Neuronal stem cell (in vitro differentiated cells): ENCODE measurements around the gene SLC38A1.

Experiments used
- DNase-seq: peaks from one replicate; pipeline ENCODE4 v3.0.0-alpha.2; 2013; ENCODE audit warnings: low spot score
- H2AFZ ChIP-seq: one replicate; pipeline ENCODE4 v1.6.1; 2013; ENCODE audit warnings: mild to moderate bottlenecking, low read length, inconsistent platforms
- H2AK5ac ChIP-seq: 2 replicates; pipeline ENCODE4 v1.6.1; 2013; ENCODE audit warnings: low read depth, mild to moderate bottlenecking, inconsistent platforms, low read length, moderate library complexity, mixed read lengths
- H2BK120ac ChIP-seq: 2 replicates; pipeline ENCODE4 v1.6.1; 2013; ENCODE audit warnings: low read depth, mild to moderate bottlenecking, inconsistent platforms, low read length, moderate library complexity, mixed read lengths
- H2BK12ac ChIP-seq: one replicate; pipeline ENCODE4 v1.6.1; 2013; ENCODE audit warnings: low read length, inconsistent platforms
- H2BK15ac ChIP-seq: 2 replicates; pipeline ENCODE4 v1.6.1; 2013; ENCODE audit warnings: mild to moderate bottlenecking, low read length, inconsistent platforms, mixed read lengths
- H2BK5ac ChIP-seq: one replicate; pipeline ENCODE4 v1.6.1; 2013; ENCODE audit warnings: inconsistent platforms, mild to moderate bottlenecking, low read length, moderate library complexity
- H3K14ac ChIP-seq: one replicate; pipeline ENCODE4 v1.6.1; 2013; ENCODE audit warnings: low read length, inconsistent platforms
- H3K18ac ChIP-seq: 2 replicates; pipeline ENCODE4 v1.6.1; 2013; ENCODE audit warnings: low read length, inconsistent platforms
- H3K23ac ChIP-seq: 2 replicates; pipeline ENCODE4 v1.6.1; 2013; ENCODE audit warnings: low read depth, mild to moderate bottlenecking, mixed read lengths, low read length, inconsistent platforms; ENCODE audit not compliant: poor library complexity
- H3K27ac ChIP-seq: replicated peaks from 3 replicates; pipeline ENCODE4 v1.5.1; 2013; ENCODE audit warnings: low read length, inconsistent platforms
- H3K27me3 ChIP-seq, 3 experiments: 2 replicates each; pipeline ENCODE4 v1.6.1; 2013; ENCODE audit warnings: low read length in 3 of 3, mild to moderate bottlenecking in 2 of 3, inconsistent platforms in 1 of 3, low read depth in 1 of 3, mixed read lengths in 1 of 3, moderate library complexity in 1 of 3; ENCODE audit not compliant: control insufficient read depth in 3 of 3, insufficient read depth in 3 of 3
- H3K36me3 ChIP-seq, 2 donors: replicated peaks in 1 of 2; 2 replicates each; pipeline ENCODE4 v1.6.1; 2013; ENCODE audit warnings: low read length in 2 of 2; ENCODE audit not compliant: control insufficient read depth in 2 of 2, insufficient read depth in 2 of 2
- H3K4ac ChIP-seq: 2 replicates; pipeline ENCODE4 v1.6.1; 2013; ENCODE audit warnings: inconsistent platforms, mild to moderate bottlenecking, low read length, moderate library complexity
- H3K4me1 ChIP-seq, 2 donors: 1 replicate in 1 of 2; 2 replicates in 1 of 2; pipeline ENCODE4 v1.6.1; 2013; ENCODE audit warnings: low read length in 2 of 2, low read depth in 1 of 2; ENCODE audit not compliant: control insufficient read depth in 2 of 2, insufficient read depth in 1 of 2
- H3K4me2 ChIP-seq: one replicate; pipeline ENCODE4 v1.6.1; 2013; ENCODE audit warnings: mild to moderate bottlenecking, low read length, inconsistent platforms; ENCODE audit not compliant: insufficient read depth, poor library complexity, severe bottlenecking
- H3K4me3 ChIP-seq, 2 donors: 2 replicates each; pipeline ENCODE4 v1.5.1; 2013; ENCODE audit warnings: low read length in 2 of 2, mild to moderate bottlenecking in 2 of 2, inconsistent platforms in 1 of 2, moderate library complexity in 1 of 2
- H3K79me1 ChIP-seq: one replicate; pipeline ENCODE4 v1.6.1; 2013; ENCODE audit warnings: low read depth, mild to moderate bottlenecking, inconsistent platforms, low read length, moderate library complexity
- H3K9ac ChIP-seq: one replicate; pipeline ENCODE4 v1.6.1; 2013; ENCODE audit warnings: mild to moderate bottlenecking, low read depth, low read length, inconsistent platforms; ENCODE audit not compliant: poor library complexity
- H3K9me3 ChIP-seq, 2 donors: replicated peaks in 1 of 2; 2 replicates each; pipeline versions ENCODE3 to v1.6.1; 2013; ENCODE audit warnings: low read length in 2 of 2, mild to moderate bottlenecking in 2 of 2, inconsistent platforms in 1 of 2, low read depth in 1 of 2, mixed read lengths in 1 of 2, moderate library complexity in 1 of 2; ENCODE audit not compliant: control insufficient read depth in 2 of 2, insufficient read depth in 1 of 2
- H4K8ac ChIP-seq: one replicate; pipeline ENCODE4 v1.6.1; 2013; ENCODE audit warnings: low read depth, mild to moderate bottlenecking, inconsistent platforms, low read length, moderate library complexity
- H4K91ac ChIP-seq: one replicate; pipeline ENCODE4 v1.6.1; 2013; ENCODE audit warnings: low read length, low read depth, mild to moderate bottlenecking, inconsistent platforms; ENCODE audit not compliant: poor library complexity
- WGBS, 2 donors: extraction: QIAGEN DNeasy Blood & Tissue Kit; methylation state at CpG; one replicate each; pipeline ENCODE4 v1.1.7; 2013; ENCODE audit warnings: missing lambda C conversion rate in 2 of 2, mixed read lengths in 1 of 2; ENCODE audit not compliant: insufficient read length in 2 of 2, insufficient replicate concordance in 1 of 2; ENCODE audit errors: extremely low coverage in 2 of 2; 5-methylcytosine and 5-hydroxymethylcytosine counted together

SLC38A1 gene

GRCh38 chr12:46174919-46175318, 93.9 kb downstream of the SLC38A1 start:
- H2AFZ ChIP-seq: peak overlapping the region; percentile 42
- H3K18ac ChIP-seq: no peak overlapping the region
- H3K4me1 ChIP-seq: peaks cover 0 to 4% of the 10 kb centered on the region in 2 donors
- no CpG with 5 or more reads among the region's 8 CpGs for WGBS, 2 donors
- no peak overlapping the region for H3K14ac ChIP-seq
- no peak overlapping the region for H2BK120ac ChIP-seq
- no peaks in the 10 kb centered on the region for H3K36me3 ChIP-seq
- H4K8ac ChIP-seq: no peak overlapping the region
- no peak overlapping the region for H3K9ac ChIP-seq
- no peaks in the 10 kb centered on the region for H3K27me3 ChIP-seq
- no peak overlapping the region for H3K4ac ChIP-seq
- H3K79me1 ChIP-seq: no peaks in the 10 kb centered on the region
- no peaks in the 10 kb centered on the region for H3K9me3 ChIP-seq
- no peak overlapping the region for H3K4me2 ChIP-seq
- DNase-seq: no peak
- no peak overlapping the region for H3K27ac ChIP-seq
- H2BK12ac ChIP-seq: no peak overlapping the region
- H2AK5ac ChIP-seq: no peak overlapping the region
- H3K23ac ChIP-seq: peak overlapping the region; percentile 12
- H3K4me3 ChIP-seq: no peak overlapping the region
- H2BK5ac ChIP-seq: no peak overlapping the region
- no peak overlapping the region for H2BK15ac ChIP-seq
- H4K91ac ChIP-seq: no peak overlapping the region

- Histone ChIP-seq H3K14ac (no peak overlapping the region), H3K27me3 (no peaks in the 10 kb centered on the region), H3K9ac (no peak overlapping the region), H3K4ac (no peak overlapping the region), H3K4me2 (no peak overlapping the region), H2AFZ (no peak overlapping the region), H3K36me3 (no peaks in the 10 kb centered on the region), H2BK12ac (no peak overlapping the region), H2BK15ac (no peak overlapping the region), H3K27ac (no peak overlapping the region), H4K8ac (no peak overlapping the region), H3K18ac (no peak overlapping the region), H2AK5ac (no peak overlapping the region), H3K9me3 (no peaks in the 10 kb centered on the region), H2BK5ac (no peak overlapping the region), H3K4me1 (peaks cover 0 to 5% of the 10 kb centered on the region in 2 donors), H3K79me1 (no peaks in the 10 kb centered on the region), H4K91ac (no peak overlapping the region), H3K23ac (no peak overlapping the region), H3K4me3 (no peak overlapping the region), H2BK120ac (no peak overlapping the region)
- no peak for DNase-seq
- no CpG with 5 or more reads among the region's 12 CpGs for WGBS, 2 donors
These were observed 94.7 kb downstream of the SLC38A1 start for GRCh38 chr12:46174061-46174662.

GRCh38 chr12:46168426-46168825, 100.4 kb downstream of the SLC38A1 start:
- Histone ChIP-seq H2BK15ac (no peak overlapping the region), H3K4me1 (peaks cover 0 to 2% of the 10 kb centered on the region in 2 donors), H2AK5ac (no peak overlapping the region), H3K23ac (no peak overlapping the region), H4K91ac (no peak overlapping the region), H3K4me3 (no peak overlapping the region), H3K27ac (no peak overlapping the region), H4K8ac (no peak overlapping the region), H3K18ac (no peak overlapping the region), H3K14ac (no peak overlapping the region), H3K9ac (no peak overlapping the region), H2BK12ac (no peak overlapping the region), H3K4me2 (no peak overlapping the region), H3K79me1 (no peaks in the 10 kb centered on the region), H3K27me3 (no peaks in the 10 kb centered on the region), H3K4ac (no peak overlapping the region), H2BK5ac (no peak overlapping the region), H3K9me3 (no peaks in the 10 kb centered on the region), H2BK120ac (no peak overlapping the region), H2AFZ (no peak overlapping the region), H3K36me3 (no peaks in the 10 kb centered on the region)
- DNase-seq: no peak

- no peak overlapping the region for H2AK5ac ChIP-seq
- no peak overlapping the region for H3K18ac ChIP-seq
- no peak overlapping the region for H4K91ac ChIP-seq
- no peak overlapping the region for H3K23ac ChIP-seq
- DNase-seq: no peak
- no peak overlapping the region for H3K4ac ChIP-seq
- no peak overlapping the region for H2BK12ac ChIP-seq
- no peak overlapping the region for H3K4me3 ChIP-seq
- no peaks in the 10 kb centered on the region for H3K9me3 ChIP-seq
- no peak overlapping the region for H3K9ac ChIP-seq
- no peak overlapping the region for H2BK120ac ChIP-seq
- H2BK15ac ChIP-seq: no peak overlapping the region
- no peak overlapping the region for H2AFZ ChIP-seq
- H3K14ac ChIP-seq: no peak overlapping the region
- no peaks in the 10 kb centered on the region for H3K79me1 ChIP-seq
- no peak overlapping the region for H2BK5ac ChIP-seq
- no peaks in the 10 kb centered on the region for H3K27me3 ChIP-seq
- no peak overlapping the region for H3K27ac ChIP-seq
- no peak overlapping the region for H4K8ac ChIP-seq
- no peak overlapping the region for H3K4me2 ChIP-seq
- H3K4me1 ChIP-seq: peaks cover 0 to 2% of the 10 kb centered on the region in 2 donors
- H3K36me3 ChIP-seq: no peaks in the 10 kb centered on the region
- WGBS, 2 donors: no CpG with 5 or more reads among the region's 2 CpGs
These were observed 101.4 kb downstream of the SLC38A1 start for GRCh38 chr12:46167412-46167811.
